ENCODE measurements around the gene RBM5. TPM values are rescaled to one million over a fixed set of nuclear protein-coding genes. Genes with fewer than 3 reads are reported as not detected.

RBM5 gene
- total RNA-seq, 1 experiment from 2014 or later, result 89.1 TPM

GRCh38 chr3:50095352-50095998, 6.8 kb downstream of the RBM5 start:
- ChIA-PET POLR2A (no interaction called here), RAD21 (ENCODE audit: low non-redundant PET in 1 of 2, low total read pairs in 2 of 2, uncharacterized antibody in 2 of 2, unreplicated experiment in 2 of 2) (no interaction called here)
- BruUV-seq (replicated peaks), result no TSS peak

GRCh38 chr3:50100386-50100785, 11.7 kb downstream of the RBM5 start:
- Histone ChIP-seq H3K9me3 (ENCODE audit: control insufficient read depth in 1 of 2, insufficient read depth in 1 of 2, low read depth in 1 of 2, low read length in 2 of 2) (no peaks in the 10 kb centered on the region), H3K4me1 (ENCODE audit: control insufficient read depth in 1 of 2, insufficient read depth in 2 of 2, low read length in 2 of 2) (no peaks in the 10 kb centered on the region), H3K79me2 (ENCODE audit: insufficient read depth, low read length) (peaks cover 41% of the 10 kb centered on the region), H2AFZ (ENCODE audit: low read depth, low read length, poor library complexity, severe bottlenecking) (no peak overlapping the region), H3K27ac (ENCODE audit: low read depth, low read length) (no peak overlapping the region), H3K27me3 (ENCODE audit: insufficient read depth, low read length) (no peaks in the 10 kb centered on the region), H3K4me2 (ENCODE audit: low read length) (no peak overlapping the region), H3K9me2 (ENCODE audit: insufficient read depth) (no peaks in the 10 kb centered on the region), H4K20me1 (ENCODE audit: insufficient read depth) (no peaks in the 10 kb centered on the region), H3K4me3 (replicated peaks in 1 of 2; ENCODE audit: low read depth in 1 of 2, low read length in 2 of 2) (no peak overlapping the region), H3K9ac (ENCODE audit: low read length) (no peak overlapping the region), H3K36me3 (ENCODE audit: control insufficient read depth in 1 of 2, insufficient read depth in 2 of 2, low read length in 2 of 2) (peaks cover 54 to 90% of the 10 kb centered on the region in 2 experiments)
- TF ChIP-seq YY1 (IDR thresholded peaks at IDR 0.05; ENCODE audit: extremely low read depth, insufficient replicate concordance, low read depth, low read length) (no peak), FOSL1 (IDR thresholded peaks at IDR 0.05; ENCODE audit: low read depth) (no peak)
- no TSS peak for BruUV-seq (replicated peaks)
- intact Hi-C loops (cut with micrococcal nuclease), result no loop called here
- ChIA-PET RAD21 (ENCODE audit: low non-redundant PET in 1 of 2, low total read pairs in 2 of 2, uncharacterized antibody in 2 of 2, unreplicated experiment in 2 of 2) (no interaction called here), CTCF (no interaction called here), POLR2A (interaction anchor here (0.9 kb wide), 1 partner anchor 9 kb away, joined by 3 read pairs; no protein-coding TSS in a partner anchor)
- ATAC-seq, result no peak
- DNase-seq (ENCODE audit: low read depth, low spot score), result no peak

More at GRCh38 chr3:50095352-50095998, 6.8 kb downstream of the RBM5 start:
- Histone ChIP-seq H3K9me3 (ENCODE audit: control insufficient read depth in 1 of 2, insufficient read depth in 1 of 2, low read depth in 1 of 2, low read length in 2 of 2) (no peaks in the 10 kb centered on the region), H3K79me2 (ENCODE audit: insufficient read depth, low read length) (peaks cover 70% of the 10 kb centered on the region), H3K36me3 (ENCODE audit: control insufficient read depth in 1 of 2, insufficient read depth in 2 of 2, low read length in 2 of 2) (peaks cover 61 to 82% of the 10 kb centered on the region in 2 experiments), H3K4me2 (ENCODE audit: low read length) (no peak overlapping the region), H3K9ac (ENCODE audit: low read length) (no peak overlapping the region), H3K27ac (ENCODE audit: low read depth, low read length) (no peak overlapping the region), H3K4me3 (replicated peaks in 1 of 2; ENCODE audit: low read depth in 1 of 2, low read length in 2 of 2) (no peak overlapping the region), H3K4me1 (ENCODE audit: control insufficient read depth in 1 of 2, insufficient read depth in 2 of 2, low read length in 2 of 2) (peaks cover 1 to 2% of the 10 kb centered on the region in 2 experiments), H3K9me2 (ENCODE audit: insufficient read depth) (no peaks in the 10 kb centered on the region), H4K20me1 (ENCODE audit: insufficient read depth) (no peaks in the 10 kb centered on the region), H3K27me3 (ENCODE audit: insufficient read depth, low read length) (no peaks in the 10 kb centered on the region), H2AFZ (ENCODE audit: low read depth, low read length, poor library complexity, severe bottlenecking) (no peak overlapping the region)
- TF ChIP-seq POLR2AphosphoS5 (IDR thresholded peaks at IDR 0.05; ENCODE audit: low read depth, low read length) (no peak), FOSL1 (IDR thresholded peaks at IDR 0.05; ENCODE audit: low read depth) (no peak), JUND (IDR thresholded peaks at IDR 0.05) (no peak)
- CTCF ChIA-PET, result no interaction called here
- DNase-seq (ENCODE audit: low read depth, low spot score) (no peak), ATAC-seq (no peak)
- intact Hi-C loops (cut with micrococcal nuclease), result no loop called here
